ENCODE measurements around the gene PRDM11. TPM values are rescaled to one million over a fixed set of nuclear protein-coding genes. Genes with fewer than 3 reads are reported as not detected.

The PRDM11 gene
- total and polyA plus RNA-seq, 10 of the 15 experiments (the other 5 are each of a cell fraction or from before 2014, with no cell fraction given): 0.03 to 2.4 (median 0.53) TPM

DNA sequence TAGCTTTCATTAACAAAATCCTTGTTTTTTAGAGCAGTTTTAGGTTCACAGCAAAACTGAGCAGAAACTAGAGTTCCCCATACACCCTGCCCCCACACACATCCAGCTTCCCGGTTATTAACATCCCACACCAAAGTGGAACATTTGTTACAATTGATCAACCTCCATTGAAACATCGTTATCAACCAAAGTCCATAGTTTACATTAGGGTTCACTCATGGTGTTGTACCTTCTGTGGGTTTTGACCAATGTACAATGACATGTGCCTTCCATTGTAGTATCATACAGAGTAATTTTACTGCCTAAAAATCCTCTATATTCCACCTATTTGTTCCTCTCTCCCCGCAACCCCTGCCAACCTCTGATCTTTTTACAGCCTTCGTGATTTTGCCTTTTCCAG lies 28.5 kb downstream of the PRDM11 start:
- RAD21 ChIA-PET (ENCODE audit: unreplicated experiment): no interaction called here
- SMC1A ChIA-PET (ENCODE audit: uncharacterized antibody, unreplicated experiment): no interaction called here
- ATAC-seq (no peak), DNase-seq (ENCODE audit: low read depth, low spot score) (no peak), FAIRE-seq (no peak)
- Histone ChIP-seq H3K27me3 (replicated peaks in 1 of 2; ENCODE audit: control insufficient read depth in 2 of 2, insufficient read depth in 2 of 2, low read length in 1 of 2) (peaks cover 1 to 6% of the 10 kb centered on the region in 2 experiments; a peak in 2 of 4 replicates), H3K4me1 (ENCODE audit: control insufficient read depth, insufficient read depth, low read length) (peaks cover 4% of the 10 kb centered on the region), H3K4me3 (no peak overlapping the region), H3K79me2 (ENCODE audit: control insufficient read depth, insufficient read depth, low read length) (no peaks in the 10 kb centered on the region), H2AFZ (ENCODE audit: control insufficient read depth, low read depth, low read length) (no peak overlapping the region), H3K9me3 (replicated peaks; ENCODE audit: control insufficient read depth, insufficient read depth, low read length) (no peaks in the 10 kb centered on the region), H3K4me2 (ENCODE audit: control insufficient read depth, insufficient read depth) (no peak overlapping the region), H3K27ac (ENCODE audit: control insufficient read depth, insufficient read depth) (no peak overlapping the region), H3K9ac (ENCODE audit: control insufficient read depth, insufficient read depth, low read length) (no peak overlapping the region), H4K20me1 (ENCODE audit: control insufficient read depth, insufficient read depth) (no peaks in the 10 kb centered on the region), H3K36me3 (ENCODE audit: control insufficient read depth in 2 of 2, insufficient read depth in 2 of 2, low read length in 1 of 2) (no peaks in the 10 kb centered on the region)
- CTCF ChIA-PET: no interaction called here
- no TSS peak for BruUV-seq (replicated peaks)
- POLR2A ChIA-PET: no interaction called here
- 41% methylated on average over 4 of the region's 4 CpGs for WGBS (ENCODE audit: insufficient coverage, insufficient replicate concordance, low lambda C conversion rate, missing lambda C conversion rate)
- in situ Hi-C loops (cut with MboI): no loop called here
- TF ChIP-seq CHD1 (IDR thresholded peaks at IDR 0.05; ENCODE audit: low read depth, low read length): no peak
- TF ChIP-seq CHD4 (IDR thresholded peaks at IDR 0.05): no peak
- TF ChIP-seq CBX3 (IDR thresholded peaks at IDR 0.05; ENCODE audit: borderline replicate concordance, low read depth): no peak
- no peak for TF ChIP-seq BRCA1 (IDR thresholded peaks at IDR 0.05; ENCODE audit: low read depth, low read length)
- TF ChIP-seq, protein P1, sequence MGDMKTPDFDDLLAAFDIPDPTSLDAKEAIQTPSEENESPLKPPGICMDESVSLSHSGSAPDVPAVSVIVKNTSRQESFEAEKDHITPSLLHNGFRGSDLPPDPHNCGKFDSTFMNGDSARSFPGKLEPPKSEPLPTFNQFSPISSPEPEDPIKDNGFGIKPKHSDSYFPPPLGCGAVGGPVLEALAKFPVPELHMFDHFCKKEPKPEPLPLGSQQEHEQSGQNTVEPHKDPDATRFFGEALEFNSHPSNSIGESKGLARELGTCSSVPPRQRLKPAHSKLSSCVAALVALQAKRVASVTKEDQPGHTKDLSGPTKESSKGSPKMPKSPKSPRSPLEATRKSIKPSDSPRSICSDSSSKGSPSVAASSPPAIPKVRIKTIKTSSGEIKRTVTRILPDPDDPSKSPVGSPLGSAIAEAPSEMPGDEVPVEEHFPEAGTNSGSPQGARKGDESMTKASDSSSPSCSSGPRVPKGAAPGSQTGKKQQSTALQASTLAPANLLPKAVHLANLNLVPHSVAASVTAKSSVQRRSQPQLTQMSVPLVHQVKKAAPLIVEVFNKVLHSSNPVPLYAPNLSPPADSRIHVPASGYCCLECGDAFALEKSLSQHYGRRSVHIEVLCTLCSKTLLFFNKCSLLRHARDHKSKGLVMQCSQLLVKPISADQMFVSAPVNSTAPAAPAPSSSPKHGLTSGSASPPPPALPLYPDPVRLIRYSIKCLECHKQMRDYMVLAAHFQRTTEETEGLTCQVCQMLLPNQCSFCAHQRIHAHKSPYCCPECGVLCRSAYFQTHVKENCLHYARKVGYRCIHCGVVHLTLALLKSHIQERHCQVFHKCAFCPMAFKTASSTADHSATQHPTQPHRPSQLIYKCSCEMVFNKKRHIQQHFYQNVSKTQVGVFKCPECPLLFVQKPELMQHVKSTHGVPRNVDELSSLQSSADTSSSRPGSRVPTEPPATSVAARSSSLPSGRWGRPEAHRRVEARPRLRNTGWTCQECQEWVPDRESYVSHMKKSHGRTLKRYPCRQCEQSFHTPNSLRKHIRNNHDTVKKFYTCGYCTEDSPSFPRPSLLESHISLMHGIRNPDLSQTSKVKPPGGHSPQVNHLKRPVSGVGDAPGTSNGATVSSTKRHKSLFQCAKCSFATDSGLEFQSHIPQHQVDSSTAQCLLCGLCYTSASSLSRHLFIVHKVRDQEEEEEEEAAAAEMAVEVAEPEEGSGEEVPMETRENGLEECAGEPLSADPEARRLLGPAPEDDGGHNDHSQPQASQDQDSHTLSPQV (IDR thresholded peaks at IDR 0.05): no peak
- no peak for TF ChIP-seq NFIC (IDR thresholded peaks at IDR 0.05; ENCODE audit: low read depth, low read length)
- TF ChIP-seq SMARCA5 (IDR thresholded peaks at IDR 0.05): no peak
- TF ChIP-seq, protein P2, sequence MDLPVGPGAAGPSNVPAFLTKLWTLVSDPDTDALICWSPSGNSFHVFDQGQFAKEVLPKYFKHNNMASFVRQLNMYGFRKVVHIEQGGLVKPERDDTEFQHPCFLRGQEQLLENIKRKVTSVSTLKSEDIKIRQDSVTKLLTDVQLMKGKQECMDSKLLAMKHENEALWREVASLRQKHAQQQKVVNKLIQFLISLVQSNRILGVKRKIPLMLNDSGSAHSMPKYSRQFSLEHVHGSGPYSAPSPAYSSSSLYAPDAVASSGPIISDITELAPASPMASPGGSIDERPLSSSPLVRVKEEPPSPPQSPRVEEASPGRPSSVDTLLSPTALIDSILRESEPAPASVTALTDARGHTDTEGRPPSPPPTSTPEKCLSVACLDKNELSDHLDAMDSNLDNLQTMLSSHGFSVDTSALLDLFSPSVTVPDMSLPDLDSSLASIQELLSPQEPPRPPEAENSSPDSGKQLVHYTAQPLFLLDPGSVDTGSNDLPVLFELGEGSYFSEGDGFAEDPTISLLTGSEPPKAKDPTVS (IDR thresholded peaks at IDR 0.05; ENCODE audit: low read depth, low read length): no peak
- no peak for TF ChIP-seq SIN3A (IDR thresholded peaks at IDR 0.05; ENCODE audit: low read depth, low read length)
- no peak for TF ChIP-seq CBFB (IDR thresholded peaks at IDR 0.05; ENCODE audit: low read depth)
- no peak for TF ChIP-seq MTA2 (IDR thresholded peaks at IDR 0.05; ENCODE audit: low read depth)
- TF ChIP-seq STAT3 (IDR thresholded peaks at IDR 0.05; ENCODE audit: low read depth, low read length): no peak
- no peak for TF ChIP-seq NR2C1 (IDR thresholded peaks at IDR 0.05)
- intact Hi-C loops (cut with micrococcal nuclease; ENCODE audit: unreplicated experiment): no loop called here
